Keratinocyte (primary cell): ENCODE data around the gene KRT73. TPM values are rescaled to one million over a fixed set of nuclear protein-coding genes. Genes with fewer than 3 reads are reported as not detected.

ENCODE experiments used
- DNase-seq: peaks from one replicate; pipeline ENCODE4 v3.0.0-alpha.2; 2011; ENCODE audit warnings: low read depth, missing footprints, low spot score
- FAIRE-seq: peaks from 2 replicates; lab custom pipeline; 2011; peaks lifted over from hg19 to GRCh38; lab: Jason Lieb, UNC
- H2AFZ ChIP-seq: 2 replicates; pipeline ENCODE4 v1.6.0; 2012; ENCODE audit warnings: low read length, control low read depth, inconsistent platforms; ENCODE audit not compliant: control insufficient read depth
- H3K27ac ChIP-seq: 2 replicates; pipeline ENCODE4 v1.5.1; 2011; ENCODE audit warnings: low read length; ENCODE audit not compliant: control insufficient read depth, insufficient read depth
- H3K27me3 ChIP-seq: 3 replicates; pipeline ENCODE4 v1.6.0; 2011; ENCODE audit warnings: low read length; ENCODE audit not compliant: control insufficient read depth, insufficient read depth; ENCODE audit errors: extremely low read depth
- H3K36me3 ChIP-seq, 2 experiments: 2 replicates in 1 of 2; 3 replicates in 1 of 2; pipeline ENCODE4 v1.5.1; 2011; ENCODE audit warnings: low read length in 2 of 2, mild to moderate bottlenecking in 1 of 2; ENCODE audit not compliant: control insufficient read depth in 2 of 2, insufficient read depth in 2 of 2; ENCODE audit errors: extremely low read depth in 1 of 2
- H3K4me1 ChIP-seq: 3 replicates; pipeline ENCODE4 v1.5.1; 2011; ENCODE audit warnings: low read length; ENCODE audit not compliant: control insufficient read depth, insufficient read depth; ENCODE audit errors: extremely low read depth
- H3K4me2 ChIP-seq: 3 replicates; pipeline ENCODE4 v1.6.0; 2011; ENCODE audit warnings: low read depth, low read length; ENCODE audit not compliant: control insufficient read depth, insufficient read depth; ENCODE audit errors: extremely low read depth
- H3K4me3 ChIP-seq, 3 experiments: fragments of 200-600 bp in 1 of 3; sonication (generic) in 1 of 3; 2 replicates in 2 of 3; 3 replicates in 1 of 3; pipeline ENCODE4 v1.5.1; 2011 to 2016; ENCODE audit warnings: low read length in 3 of 3, mild to moderate bottlenecking in 3 of 3, control low read depth in 2 of 3, inconsistent platforms in 1 of 3, low read depth in 1 of 3, mixed read lengths in 1 of 3, mixed run types in 1 of 3, moderate library complexity in 1 of 3; ENCODE audit not compliant: control insufficient read depth in 2 of 3, insufficient read depth in 2 of 3; ENCODE audit errors: extremely low read depth in 1 of 3
- H3K79me2 ChIP-seq: 2 replicates; pipeline ENCODE4 v1.6.0; 2012; ENCODE audit warnings: low read length; ENCODE audit not compliant: control insufficient read depth, insufficient read depth
- H3K9ac ChIP-seq: 3 replicates; pipeline ENCODE4 v1.6.0; 2011; ENCODE audit warnings: low read length; ENCODE audit not compliant: control insufficient read depth, insufficient read depth; ENCODE audit errors: extremely low read depth
- H3K9me1 ChIP-seq: 3 replicates; pipeline ENCODE4 v1.6.0; 2011; ENCODE audit warnings: low read length; ENCODE audit not compliant: control insufficient read depth, insufficient read depth; ENCODE audit errors: extremely low read depth
- H3K9me3 ChIP-seq: 2 replicates; pipeline ENCODE4 v1.5.1; 2012; ENCODE audit warnings: low read depth, low read length; ENCODE audit not compliant: control insufficient read depth
- H4K20me1 ChIP-seq: 3 replicates; pipeline ENCODE4 v1.6.0; 2011; ENCODE audit warnings: low read length; ENCODE audit not compliant: control insufficient read depth, insufficient read depth; ENCODE audit errors: extremely low read depth
- CTCF ChIP-seq, 3 experiments: IDR thresholded peaks in 1 of 3; conservative IDR thresholded peaks in 1 of 3; optimal IDR thresholded peaks in 1 of 3; 2 replicates in 2 of 3; 3 replicates in 1 of 3; pipeline versions ENCODE3 to v1.5.1; 2011; ENCODE audit warnings: low read length in 3 of 3, mild to moderate bottlenecking in 3 of 3, moderate library complexity in 2 of 3, control low read depth in 1 of 3, inconsistent platforms in 1 of 3; ENCODE audit not compliant: insufficient read depth in 2 of 3; ENCODE audit errors: extremely low read depth in 1 of 3
- EZH2 ChIP-seq: IDR thresholded peaks from one replicate; pipeline ENCODE4 v1.6.1; 2012; ENCODE audit warnings: inconsistent platforms, mild to moderate bottlenecking, low read length, moderate library complexity
- dilution Hi-C: fragments of 300-500 bp; cut with MboI; formaldehyde crosslinking; loops from one replicate; pipeline ENCODE4 v1.7.0; 2020; ENCODE audit warnings: low sequenced_read_pairs; ENCODE audit not compliant: extremely low pct_ligation_motif_present
- polyA plus RNA-seq, 5 experiments: library from polyadenylated mRNA; depleted of rRNA in 3 of 5; stranded (reverse) in 3 of 5; stranded (forward) in 1 of 5; unstranded in 1 of 5; fragments of >200 nt; gene quantifications; 1 replicate in 1 of 5; 2 replicates in 3 of 5; 3 replicates in 1 of 5; pipeline versions ENCODE4 v1.2.1 to v1.2.3, GENCODE V29; 2011 to 2012; ENCODE audit warnings: missing spikeins in 2 of 5, low read depth in 1 of 5, low replicate concordance in 1 of 5

The KRT73 gene
- polyA plus RNA-seq, 1 donor (not counting 4 experiments of a cell fraction or from before 2014, with no cell fraction given), result 0.03 TPM

GRCh38 chr12:52566847-52567291 lies 51.5 kb downstream of the KRT73 start:
- H3K27ac ChIP-seq, result no peak overlapping the region
- no peaks in the 10 kb centered on the region for H3K4me1 ChIP-seq
- H3K36me3 ChIP-seq, result no peaks in the 10 kb centered on the region
- dilution Hi-C loops, result no loop called here
- no peaks in the 10 kb centered on the region for H3K79me2 ChIP-seq
- H3K4me2 ChIP-seq, result no peak overlapping the region
- no peaks in the 10 kb centered on the region for H3K9me3 ChIP-seq
- no peak overlapping the region for H3K4me3 ChIP-seq
- H3K9ac ChIP-seq, result no peak overlapping the region
- FAIRE-seq, result no peak
- H4K20me1 ChIP-seq, result no peaks in the 10 kb centered on the region
- H3K9me1 ChIP-seq, result no peaks in the 10 kb centered on the region
- no peak overlapping the region for H2AFZ ChIP-seq
- DNase-seq, result no peak
- TF ChIP-seq CTCF (optimal IDR thresholded peaks at IDR 0.05 in 1 of 3, IDR thresholded peaks at IDR 0.05 in 1 of 3, conservative IDR thresholded peaks at IDR 0.05 in 1 of 3; ENCODE audit: extremely low read depth in 1 of 3, insufficient read depth in 2 of 3, low read length in 3 of 3), result no peak
- TF ChIP-seq EZH2, result no peak
- peaks cover 2% of the 10 kb centered on the region for H3K27me3 ChIP-seq

- no peak overlapping the region for H3K9ac ChIP-seq
- FAIRE-seq (no peak), DNase-seq (no peak)
- no peak overlapping the region for H2AFZ ChIP-seq
- H3K27me3 ChIP-seq, result peaks cover 2% of the 10 kb centered on the region
- no peaks in the 10 kb centered on the region for H3K9me1 ChIP-seq
- H3K4me2 ChIP-seq, result no peak overlapping the region
- H3K4me3 ChIP-seq, result no peak overlapping the region
- no peaks in the 10 kb centered on the region for H4K20me1 ChIP-seq
- H3K4me1 ChIP-seq, result no peaks in the 10 kb centered on the region
- H3K9me3 ChIP-seq, result no peaks in the 10 kb centered on the region
- H3K36me3 ChIP-seq, result no peaks in the 10 kb centered on the region
- no peak for TF ChIP-seq EZH2
- no peak for TF ChIP-seq CTCF (optimal IDR thresholded peaks at IDR 0.05 in 1 of 3, IDR thresholded peaks at IDR 0.05 in 1 of 3, conservative IDR thresholded peaks at IDR 0.05 in 1 of 3; ENCODE audit: extremely low read depth in 1 of 3, insufficient read depth in 2 of 3, low read length in 3 of 3)
- dilution Hi-C loops, result no loop called here
- no peak overlapping the region for H3K27ac ChIP-seq
- H3K79me2 ChIP-seq, result no peaks in the 10 kb centered on the region
These were observed 53.8 kb downstream of the KRT73 start for GRCh38 chr12:52564582-52564981.
